AG04450 (cell line): Measurements from ENCODE around the gene GLG1. TPM values are rescaled to one million over a fixed set of nuclear protein-coding genes. Genes with fewer than 3 reads are reported as not detected.
"Not testable (repeated sequence)": the region's sequence is repeated elsewhere in the genome, so short reads cannot be mapped to it uniquely, and the experiment has no call there.

Experiments used
- CTCF ChIA-PET: fragments of 300-600, 350-600 bp; formaldehyde crosslinking; extraction: SDS; loops from one replicate; lab custom pipeline; 2022; ENCODE audit warnings: antibody characterized with exemption, inconsistent platforms; lab: Charles Lee
- POLR2A ChIA-PET: fragments of 350-600 bp; formaldehyde crosslinking; extraction: SDS; loops from one replicate; lab custom pipeline; 2021; ENCODE audit warnings: antibody characterized with exemption, inconsistent platforms; lab: Yijun Ruan, JAX
- DNase-seq: peaks from one replicate; pipeline ENCODE4 v3.0.0-alpha.2; 2011; ENCODE audit warnings: low read depth, low spot score
- H3K27ac ChIP-seq: one replicate; pipeline ENCODE4 v1.5.1; 2012; ENCODE audit warnings: low read depth, low read length, control low read depth
- H3K27me3 ChIP-seq: one replicate; pipeline ENCODE4 v1.6.0; 2012; ENCODE audit warnings: low read length; ENCODE audit not compliant: control insufficient read depth, insufficient read depth
- H3K4me3 ChIP-seq: 2 replicates; pipeline ENCODE4 v1.5.1; 2011; ENCODE audit warnings: mild to moderate bottlenecking, low read depth, low read length, control low read depth
- H3K9me3 ChIP-seq: 2 replicates; pipeline ENCODE4 v1.5.1; 2012; ENCODE audit warnings: low read length; ENCODE audit not compliant: control insufficient read depth, insufficient read depth
- polyA plus RNA-seq: library from polyadenylated mRNA; depleted of rRNA; stranded (reverse); fragments of >200 nt; gene quantifications from 2 replicates; pipeline ENCODE4 v1.2.3, GENCODE V29; 2011; rRNA removed
- small RNA-seq: library from RNA; depleted of rRNA; stranded (forward); fragments of <200 nt; gene quantifications from one replicate; pipeline ENCODE3, GENCODE V24; 2012; ENCODE audit warnings: low read depth; ENCODE audit not compliant: insufficient read length

The GLG1 gene
- polyA plus RNA-seq, 1 experiment: 188 TPM

GRCh38 chr16:74409185-74409981 lies 197.5 kb downstream of the GLG1 start:
- H3K9me3 ChIP-seq, H3K27ac ChIP-seq, H3K4me3 ChIP-seq, DNase-seq, CTCF ChIA-PET, H3K27me3 ChIP-seq, POLR2A ChIA-PET: not testable (repeated sequence)

GRCh38 chr16:74407362-74407705 lies 199.6 kb downstream of the GLG1 start:
- peak overlapping the region; percentile 20; the same call in 1 of the 2 replicates for H3K4me3 ChIP-seq
- H3K9me3 ChIP-seq, CTCF ChIA-PET, H3K27ac ChIP-seq, POLR2A ChIA-PET, DNase-seq, H3K27me3 ChIP-seq: not testable (repeated sequence)

- H3K9me3 ChIP-seq, H3K27me3 ChIP-seq, DNase-seq, H3K4me3 ChIP-seq, CTCF ChIA-PET, H3K27ac ChIP-seq, POLR2A ChIA-PET: not testable (repeated sequence)
Measured at GRCh38 chr16:74406600-74407361, 200.1 kb downstream of the GLG1 start.

GRCh38 chr16:74404148-74404933 lies 202.6 kb downstream of the GLG1 start:
- H3K27ac ChIP-seq, CTCF ChIA-PET, H3K9me3 ChIP-seq, H3K27me3 ChIP-seq, H3K4me3 ChIP-seq, POLR2A ChIA-PET, DNase-seq: not testable (repeated sequence)

- H3K27me3 ChIP-seq, DNase-seq, H3K9me3 ChIP-seq, H3K27ac ChIP-seq, H3K4me3 ChIP-seq, CTCF ChIA-PET, POLR2A ChIA-PET: not testable (repeated sequence)
Measured at GRCh38 chr16:74400238-74400637, 206.7 kb downstream of the GLG1 start.

- H3K9me3 ChIP-seq, H3K4me3 ChIP-seq, H3K27me3 ChIP-seq, POLR2A ChIA-PET, CTCF ChIA-PET, H3K27ac ChIP-seq, DNase-seq: not testable (repeated sequence)
Measured at GRCh38 chr16:74398212-74398895, 208.6 kb downstream of the GLG1 start.

Small RNA genes within 50 kb of the gene (small RNA-seq; reads per million reads assigned to genes)
- not detected for gene RF00019
- gene RNU6-237P: not detected

Other genes starting within 250 kb of the GLG1 start
- gene NPIPB15, start 230.8 kb downstream of the GLG1 start, polyA plus RNA-seq: 4.0 and 4.8 TPM in 2 replicates
- gene CLEC18B, start 185.6 kb downstream of the GLG1 start, polyA plus RNA-seq: 0.06 and 0.22 TPM in 2 replicates
- 10.7 and 13.4 TPM in 2 replicates for gene RFWD3, start 59.8 kb upstream of the GLG1 start, polyA plus RNA-seq
- 4.1 and 5.8 TPM in 2 replicates for gene MLKL, start 93.7 kb upstream of the GLG1 start, polyA plus RNA-seq
- gene FA2H, start 167.7 kb upstream of the GLG1 start, polyA plus RNA-seq: not detected in 2 replicates